HEK293 (cell line): ENCODE measurements around the gene BTN2A1.

Source experiments
- CTCF ChIA-PET: fragments of 350-600 bp; formaldehyde crosslinking; extraction: SDS; loops from one replicate; lab custom pipeline; 2021; ENCODE audit warnings: antibody characterized with exemption; lab: Yijun Ruan, JAX
- POLR2A ChIA-PET: fragments of 300-600 bp; formaldehyde crosslinking; extraction: SDS; loops from one replicate; lab custom pipeline; 2020; ENCODE audit warnings: antibody characterized with exemption, inconsistent platforms; lab: Yijun Ruan, JAX
- H3K27ac ChIP-seq: fragments of 200-500 bp; sonication (Bioruptor generic); 2 replicates; pipeline ENCODE4 v1.5.1; 2014; ENCODE audit warnings: low read depth, low read length, control low read depth, inconsistent platforms; ENCODE audit errors: extremely low read depth
- H3K36me3 ChIP-seq, 2 experiments: fragments of 200-500 bp in 1 of 2; sonication (Bioruptor generic) in 1 of 2; 1 replicate in 1 of 2; 2 replicates in 1 of 2; pipeline ENCODE4 v1.5.1; 2014 to 2017; ENCODE audit warnings: inconsistent platforms in 2 of 2, low read length in 2 of 2; ENCODE audit not compliant: control insufficient read depth in 2 of 2, insufficient read depth in 1 of 2
- H3K4me1 ChIP-seq: fragments of 200-500 bp; sonication (Bioruptor generic); 2 replicates; pipeline ENCODE4 v1.5.1; 2014; ENCODE audit warnings: mild to moderate bottlenecking, low read length, inconsistent platforms; ENCODE audit not compliant: control insufficient read depth, insufficient read depth
- H3K4me3 ChIP-seq: 2 replicates; pipeline ENCODE4 v1.5.1; 2011; ENCODE audit warnings: low read depth, mild to moderate bottlenecking, control low read depth, low read length, moderate library complexity
- H3K9me3 ChIP-seq: fragments of 200-500 bp; sonication (Bioruptor generic); 2 replicates; pipeline ENCODE4 v1.5.1; 2014; ENCODE audit warnings: low read depth, low read length, inconsistent platforms; ENCODE audit not compliant: control insufficient read depth, insufficient read depth
- BCL11B ChIP-seq: fragments of 450-650 bp; formaldehyde crosslinking; IDR thresholded peaks from 2 replicates; pipeline ENCODE4 v1.5.1; 2016; ENCODE audit warnings: low read depth, missing biosample characterization, missing genetic modification characterization
- IKZF3 ChIP-seq: fragments of 450-650 bp; IDR thresholded peaks from 2 replicates; pipeline ENCODE4 v1.5.0; 2018; ENCODE audit warnings: missing biosample characterization, mild to moderate bottlenecking, missing genetic modification characterization, moderate library complexity
- KLF10 ChIP-seq: fragments of 450-650 bp; IDR thresholded peaks from 2 replicates; pipeline ENCODE4 v1.5.1; 2018; ENCODE audit warnings: missing biosample characterization, mild to moderate bottlenecking, missing genetic modification characterization
- KLF7 ChIP-seq: fragments of 450-650 bp; formaldehyde crosslinking; IDR thresholded peaks from 2 replicates; pipeline ENCODE4 v1.5.1; 2016; ENCODE audit warnings: missing biosample characterization, missing genetic modification characterization, borderline replicate concordance
- MEIS1 ChIP-seq: sonication (generic); formaldehyde crosslinking; IDR thresholded peaks from 2 replicates; pipeline ENCODE4 v1.8.1; 2022; ENCODE audit warnings: missing genetic modification reagents, mild to moderate bottlenecking, borderline replicate concordance
- OVOL3 ChIP-seq: fragments of 450-650 bp; formaldehyde crosslinking; IDR thresholded peaks from 2 replicates; pipeline ENCODE4 v1.5.1; 2016; ENCODE audit warnings: missing biosample characterization, missing genetic modification characterization
- ZBTB48 ChIP-seq: fragments of 450-650 bp; formaldehyde crosslinking; IDR thresholded peaks from 2 replicates; pipeline ENCODE4 v1.5.1; 2016; ENCODE audit warnings: missing biosample characterization, missing genetic modification characterization
- ZBTB8A ChIP-seq: fragments of 450-650 bp; formaldehyde crosslinking; IDR thresholded peaks from 2 replicates; pipeline ENCODE4 v1.5.1; 2016; ENCODE audit warnings: missing biosample characterization, missing genetic modification characterization
- ZNF146 ChIP-seq: fragments of 450-650 bp; formaldehyde crosslinking; IDR thresholded peaks from 2 replicates; pipeline ENCODE4 v1.5.1; 2016; ENCODE audit warnings: missing biosample characterization, missing genetic modification characterization
- ZNF155 ChIP-seq: fragments of 450-650 bp; formaldehyde crosslinking; IDR thresholded peaks from 2 replicates; pipeline ENCODE4 v1.5.1; 2016; ENCODE audit warnings: missing biosample characterization, missing genetic modification characterization
- ZNF157 ChIP-seq: fragments of 450-650 bp; formaldehyde crosslinking; IDR thresholded peaks from 2 replicates; pipeline ENCODE4 v1.5.1; 2016; ENCODE audit warnings: missing biosample characterization, missing genetic modification characterization
- ZNF175 ChIP-seq: fragments of 450-650 bp; formaldehyde crosslinking; IDR thresholded peaks from 2 replicates; pipeline ENCODE4 v1.5.1; 2016; ENCODE audit warnings: missing biosample characterization, missing genetic modification characterization
- ZNF202 ChIP-seq: fragments of 450-650 bp; formaldehyde crosslinking; IDR thresholded peaks from 2 replicates; pipeline ENCODE4 v1.5.1; 2016; ENCODE audit warnings: missing biosample characterization, missing genetic modification characterization, borderline replicate concordance
- ZNF223 ChIP-seq: fragments of 450-650 bp; formaldehyde crosslinking; IDR thresholded peaks from 2 replicates; pipeline ENCODE4 v1.5.1; 2016; ENCODE audit warnings: missing biosample characterization, missing genetic modification characterization
- ZNF274 ChIP-seq, 2 experiments: fragments of 200-500 bp in 1 of 2; fragments of 450-650 bp in 1 of 2; sonication (Bioruptor generic) in 1 of 2; formaldehyde crosslinking in 1 of 2; IDR thresholded peaks; 2 replicates each; pipeline versions ENCODE4 v1.5.1 to v1.6.1; 2014 to 2016; ENCODE audit warnings: borderline replicate concordance in 1 of 2, inconsistent platforms in 1 of 2, low read length in 1 of 2, missing biosample characterization in 1 of 2, missing genetic modification characterization in 1 of 2
- ZNF280C ChIP-seq: fragments of 450-650 bp; formaldehyde crosslinking; IDR thresholded peaks from 2 replicates; pipeline ENCODE4 v1.5.1; 2016; ENCODE audit warnings: missing biosample characterization, missing genetic modification characterization
- ZNF292 ChIP-seq: fragments of 450-650 bp; formaldehyde crosslinking; IDR thresholded peaks from 2 replicates; pipeline ENCODE4 v1.5.1; 2016; ENCODE audit warnings: low read depth, missing biosample characterization, missing genetic modification characterization, borderline replicate concordance
- ZNF354C ChIP-seq: fragments of 450-650 bp; formaldehyde crosslinking; IDR thresholded peaks from 2 replicates; pipeline ENCODE4 v1.5.1; 2016; ENCODE audit warnings: missing biosample characterization, missing genetic modification characterization, low read depth, borderline replicate concordance
- ZNF366 ChIP-seq: fragments of 450-650 bp; formaldehyde crosslinking; conservative IDR thresholded peaks from 2 replicates; pipeline ENCODE4 v1.5.1; 2016; ENCODE audit warnings: missing biosample characterization, missing genetic modification characterization
- ZNF423 ChIP-seq: fragments of 450-650 bp; formaldehyde crosslinking; IDR thresholded peaks from 2 replicates; pipeline ENCODE4 v1.5.1; 2016; ENCODE audit warnings: missing biosample characterization, missing genetic modification characterization
- ZNF433 ChIP-seq: fragments of 450-650 bp; formaldehyde crosslinking; IDR thresholded peaks from 2 replicates; pipeline ENCODE4 v1.5.1; 2016; ENCODE audit warnings: missing biosample characterization, missing genetic modification characterization, low read depth
- ZNF629 ChIP-seq: fragments of 450-650 bp; formaldehyde crosslinking; IDR thresholded peaks from 2 replicates; pipeline ENCODE4 v1.5.1; 2017; ENCODE audit warnings: missing biosample characterization, missing genetic modification characterization
- ZNF658 ChIP-seq: fragments of 450-650 bp; formaldehyde crosslinking; IDR thresholded peaks from 2 replicates; pipeline ENCODE4; 2016; ENCODE audit warnings: missing biosample characterization, missing genetic modification characterization
- ZNF670 ChIP-seq: fragments of 450-650 bp; formaldehyde crosslinking; IDR thresholded peaks from 2 replicates; pipeline ENCODE4 v1.5.1; 2016; ENCODE audit warnings: missing biosample characterization, missing genetic modification characterization, low read depth
- ZNF777 ChIP-seq: fragments of 450-650 bp; formaldehyde crosslinking; IDR thresholded peaks from 2 replicates; pipeline ENCODE4 v1.5.1; 2017; ENCODE audit warnings: missing biosample characterization, missing genetic modification characterization, borderline replicate concordance
- TF ChIP-seq, protein P1 (sequence below): fragments of 450-650 bp; formaldehyde crosslinking; IDR thresholded peaks from 2 replicates; pipeline ENCODE4 v1.5.1; 2016; ENCODE audit warnings: missing biosample characterization, missing genetic modification characterization
- TF ChIP-seq, protein P2 (sequence below): fragments of 450-650 bp; formaldehyde crosslinking; IDR thresholded peaks from 2 replicates; pipeline ENCODE4 v1.5.1; 2016; ENCODE audit warnings: missing biosample characterization, missing genetic modification characterization
- TF ChIP-seq, protein P3 (sequence below): IDR thresholded peaks from 2 replicates; pipeline ENCODE4 v1.6.1; 2011; ENCODE audit warnings: mild to moderate bottlenecking, low read depth, low read length, borderline replicate concordance

The BTN2A1 gene

DNA sequence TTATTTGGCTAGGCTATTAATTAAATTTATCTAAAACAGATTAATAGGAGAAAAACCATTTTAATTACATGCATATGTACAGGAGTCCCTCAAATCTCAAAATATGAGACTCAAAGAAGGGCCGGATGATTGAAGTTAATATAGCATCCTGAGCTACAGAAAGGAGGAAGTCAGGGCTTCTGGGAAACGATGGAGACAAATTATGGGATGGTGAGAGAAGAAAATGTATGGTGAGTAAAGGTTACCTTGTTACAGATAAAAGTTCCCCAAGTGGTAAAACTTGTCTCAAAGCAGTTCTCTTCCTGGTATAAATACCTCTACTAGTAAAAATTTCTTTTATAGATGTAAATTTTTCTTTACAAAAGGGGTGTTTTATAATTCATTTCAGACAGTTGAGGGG lies 26.4 kb downstream of the BTN2A1 start:
- Histone ChIP-seq H3K4me3 (no peak overlapping the region), H3K9me3 (no peaks in the 10 kb centered on the region), H3K36me3 (no peaks in the 10 kb centered on the region), H3K27ac (no peak overlapping the region), H3K4me1 (no peaks in the 10 kb centered on the region)
- ChIA-PET POLR2A (interaction anchor here (0.9 kb wide), 1 partner anchor 10 kb away, joined by 6 read pairs; no protein-coding TSS in a partner anchor), CTCF (no interaction called here)
- no peak for TF ChIP-seq ZNF433 (tag by site-specific recombination)
- no peak for TF ChIP-seq ZNF223 (tag by site-specific recombination)

DNA sequence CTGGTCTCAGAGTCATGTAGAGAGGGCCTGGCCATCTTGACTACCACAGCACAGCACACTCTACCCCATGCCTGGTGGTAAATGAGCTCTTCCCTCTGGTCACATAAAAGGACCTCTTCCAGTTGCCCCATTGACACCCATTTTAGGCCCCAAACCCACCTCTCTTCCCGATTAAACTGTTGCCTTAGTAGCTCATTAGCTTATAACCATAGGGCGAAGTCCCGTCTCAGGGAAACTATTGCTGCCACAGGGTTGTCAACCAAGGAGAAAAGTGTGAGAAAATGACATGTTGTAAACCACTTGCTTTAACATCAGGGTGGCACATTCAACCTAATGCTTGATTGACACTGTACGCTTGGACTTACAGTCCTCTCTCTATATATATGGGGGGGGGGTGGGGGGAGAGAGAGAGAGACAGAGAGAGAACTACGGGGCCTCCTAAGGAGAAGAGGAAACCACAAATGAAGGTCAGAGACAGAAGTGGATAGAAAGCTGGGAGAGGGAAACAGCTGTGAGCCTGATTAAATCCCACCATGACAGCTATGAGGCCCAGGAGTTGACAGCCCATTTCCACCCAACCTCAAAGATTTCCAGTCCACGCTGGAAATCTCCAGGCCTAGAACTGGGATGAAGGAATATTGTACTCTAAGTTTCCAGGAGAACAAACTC lies 27.5 kb downstream of the BTN2A1 start:
- CTCF ChIA-PET: interaction anchor here (0.5 to 1.3 kb wide), 3 partner anchors 9 to 13 kb away, joined by 3 to 8 read pairs (median 5); no protein-coding TSS in a partner anchor
- POLR2A ChIA-PET: interaction anchor here (0.8 to 1.0 kb wide), 2 partner anchors 11 to 200 kb away, joined by 4 to 5 read pairs; a partner anchor contains a TSS
- H3K36me3 ChIP-seq: no peaks in the 10 kb centered on the region
- H3K4me1 ChIP-seq: no peaks in the 10 kb centered on the region
- no peak overlapping the region for H3K27ac ChIP-seq
- no peak overlapping the region for H3K4me3 ChIP-seq
- no peaks in the 10 kb centered on the region for H3K9me3 ChIP-seq
- TF ChIP-seq ZNF280C (tag by site-specific recombination) (no peak), OVOL3 (tag by site-specific recombination) (no peak), ZNF274 (IDR thresholded peaks at IDR 0.05; ENCODE audit: low read length) (no peak), ZNF274 (tag by site-specific recombination; IDR thresholded peaks at IDR 0.05; ENCODE audit: borderline replicate concordance) (no peak), ZNF175 (tag by site-specific recombination) (no peak), ZNF366 (tag by site-specific recombination) (no peak), ZNF777 (tag by site-specific recombination) (no peak), ZNF292 (tag by site-specific recombination) (no peak), ZNF670 (tag by site-specific recombination) (no peak), ZNF146 (tag by site-specific recombination) (no peak), ZNF155 (tag by site-specific recombination) (no peak), ZNF658 (tag by site-specific recombination) (no peak), ZNF202 (tag by site-specific recombination) (no peak), ZNF157 (no peak), ZBTB48 (tag by site-specific recombination) (no peak), IKZF3 (tag by site-specific recombination) (no peak), ZBTB8A (tag by site-specific recombination) (no peak)
- TF ChIP-seq, protein P1, sequence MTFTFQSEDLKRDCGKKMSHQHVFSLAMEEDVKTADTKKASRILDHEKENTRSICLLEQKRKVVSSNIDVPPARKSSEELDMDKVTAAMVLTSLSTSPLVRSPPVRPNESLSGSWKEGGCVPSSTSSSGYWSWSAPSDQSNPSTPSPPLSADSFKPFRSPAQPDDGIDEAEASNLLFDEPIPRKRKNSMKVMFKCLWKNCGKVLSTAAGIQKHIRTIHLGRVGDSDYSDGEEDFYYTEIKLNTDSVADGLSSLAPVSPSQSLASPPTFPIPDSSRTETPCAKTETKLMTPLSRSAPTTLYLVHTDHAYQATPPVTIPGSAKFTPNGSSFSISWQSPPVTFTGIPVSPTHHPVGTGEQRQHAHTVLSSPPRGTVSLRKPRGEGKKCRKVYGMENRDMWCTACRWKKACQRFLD (tag by site-specific recombination): no peak

DNA sequence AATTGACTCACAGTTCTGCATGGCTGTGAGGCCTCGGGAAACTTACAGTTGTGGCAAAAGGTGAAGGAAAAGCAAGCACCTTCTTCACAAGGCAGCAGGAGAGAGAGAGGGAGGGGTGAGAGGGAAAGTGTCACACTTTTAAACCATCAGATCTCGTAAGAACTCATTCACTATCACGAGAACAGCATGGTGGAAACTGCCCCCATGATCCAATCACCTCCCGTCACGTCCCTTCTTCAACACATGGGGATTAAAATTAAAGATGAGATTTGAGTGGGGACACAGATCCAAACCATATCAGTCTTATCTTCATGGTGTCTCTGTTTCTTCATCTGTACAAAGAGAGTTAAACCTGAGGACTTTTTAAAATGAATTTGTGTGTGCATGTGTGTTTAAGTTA lies 28.6 kb downstream of the BTN2A1 start:
- no peaks in the 10 kb centered on the region for H3K36me3 ChIP-seq
- no peak overlapping the region for H3K27ac ChIP-seq
- ChIA-PET CTCF (no interaction called here), POLR2A (no interaction called here)
- H3K4me1 ChIP-seq: no peaks in the 10 kb centered on the region
- H3K4me3 ChIP-seq: no peak overlapping the region
- H3K9me3 ChIP-seq: no peaks in the 10 kb centered on the region
- no peak for TF ChIP-seq ZNF274 (IDR thresholded peaks at IDR 0.05; ENCODE audit: low read length)
- no peak for TF ChIP-seq ZNF274 (tag by site-specific recombination; IDR thresholded peaks at IDR 0.05; ENCODE audit: borderline replicate concordance)
- TF ChIP-seq KLF7 (tag by site-specific recombination): no peak
- TF ChIP-seq KLF10 (tag by site-specific recombination): no peak
- TF ChIP-seq, protein P2, sequence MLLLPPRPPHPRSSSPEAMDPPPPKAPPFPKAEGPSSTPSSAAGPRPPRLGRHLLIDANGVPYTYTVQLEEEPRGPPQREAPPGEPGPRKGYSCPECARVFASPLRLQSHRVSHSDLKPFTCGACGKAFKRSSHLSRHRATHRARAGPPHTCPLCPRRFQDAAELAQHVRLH: no peak
- TF ChIP-seq, protein P3, sequence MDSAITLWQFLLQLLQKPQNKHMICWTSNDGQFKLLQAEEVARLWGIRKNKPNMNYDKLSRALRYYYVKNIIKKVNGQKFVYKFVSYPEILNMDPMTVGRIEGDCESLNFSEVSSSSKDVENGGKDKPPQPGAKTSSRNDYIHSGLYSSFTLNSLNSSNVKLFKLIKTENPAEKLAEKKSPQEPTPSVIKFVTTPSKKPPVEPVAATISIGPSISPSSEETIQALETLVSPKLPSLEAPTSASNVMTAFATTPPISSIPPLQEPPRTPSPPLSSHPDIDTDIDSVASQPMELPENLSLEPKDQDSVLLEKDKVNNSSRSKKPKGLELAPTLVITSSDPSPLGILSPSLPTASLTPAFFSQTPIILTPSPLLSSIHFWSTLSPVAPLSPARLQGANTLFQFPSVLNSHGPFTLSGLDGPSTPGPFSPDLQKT: no peak
- no peak for TF ChIP-seq ZNF354C (tag by site-specific recombination)
- TF ChIP-seq MEIS1: no peak
- TF ChIP-seq BCL11B (tag by site-specific recombination): no peak
- TF ChIP-seq ZNF629 (tag by site-specific recombination): no peak
- no peak for TF ChIP-seq ZNF423 (tag by site-specific recombination)
